Liver (tissue), 9 donors: ENCODE results near the gene DGCR2. TPM values are rescaled to one million over a fixed set of nuclear protein-coding genes. Genes with fewer than 3 reads are reported as not detected.

Experiments used
- DNase-seq: peaks from one replicate; pipeline ENCODE4 v3.0.0-alpha.2; 2017; ENCODE audit warnings: low spot score
- H3K27ac ChIP-seq, 2 donors: one replicate each; pipeline ENCODE4 v1.7.0; 2013; ENCODE audit warnings: inconsistent platforms in 2 of 2, low read length in 2 of 2, control low read depth in 1 of 2, low read depth in 1 of 2, mild to moderate bottlenecking in 1 of 2
- H3K27me3 ChIP-seq, 4 donors: one replicate each; pipeline versions ENCODE4 v1.6.1 to v1.7.0; 2013; ENCODE audit warnings: low read length in 3 of 4, inconsistent platforms in 1 of 4, mild to moderate bottlenecking in 1 of 4, moderate library complexity in 1 of 4; ENCODE audit not compliant: control insufficient read depth in 4 of 4, insufficient read depth in 4 of 4
- H3K36me3 ChIP-seq, 4 donors: one replicate each; pipeline versions ENCODE4 v1.6.1 to v1.7.0; 2013; ENCODE audit warnings: low read length in 3 of 4, mild to moderate bottlenecking in 3 of 4, low read depth in 1 of 4, moderate library complexity in 1 of 4; ENCODE audit not compliant: control insufficient read depth in 4 of 4, insufficient read depth in 3 of 4
- H3K4me1 ChIP-seq, 4 donors: one replicate each; pipeline versions ENCODE4 v1.6.1 to v1.7.0; 2013; ENCODE audit warnings: low read length in 3 of 4, mild to moderate bottlenecking in 3 of 4, moderate library complexity in 1 of 4; ENCODE audit not compliant: control insufficient read depth in 4 of 4, insufficient read depth in 4 of 4
- H3K4me3 ChIP-seq, 3 donors: one replicate each; pipeline versions ENCODE4 v1.6.1 to v1.7.0; 2013; ENCODE audit warnings: low read length in 3 of 3, control low read depth in 1 of 3, low read depth in 1 of 3, mild to moderate bottlenecking in 1 of 3
- H3K9ac ChIP-seq, 2 donors: one replicate each; pipeline ENCODE4 v1.7.0; 2013; ENCODE audit warnings: low read length in 2 of 2, mild to moderate bottlenecking in 2 of 2, moderate library complexity in 2 of 2, control low read depth in 1 of 2, low read depth in 1 of 2
- H3K9me3 ChIP-seq, 4 donors: one replicate each; pipeline versions ENCODE4 v1.6.1 to v1.7.0; 2013; ENCODE audit warnings: low read length in 3 of 4; ENCODE audit not compliant: control insufficient read depth in 4 of 4
- CTCF ChIP-seq: fragments of 150-350 bp; IDR thresholded peaks from 2 replicates; pipeline ENCODE4 v1.5.1; 2017; ENCODE audit warnings: improper control_type of control experiment, low read depth, low read length; ENCODE audit not compliant: missing input control
- EGR1 ChIP-seq, 2 donors: IDR thresholded peaks; 2 replicates each; pipeline ENCODE4 v1.6.1; 2016 to 2018; ENCODE audit warnings: antibody characterized with exemption in 2 of 2, low read depth in 2 of 2
- FOXA1 ChIP-seq: IDR thresholded peaks from 2 replicates; pipeline ENCODE4 v1.6.1; 2016; ENCODE audit warnings: antibody characterized with exemption
- FOXA2 ChIP-seq: IDR thresholded peaks from 2 replicates; pipeline ENCODE4 v1.6.1; 2016; ENCODE audit warnings: antibody characterized with exemption
- GABPA ChIP-seq, 2 donors: IDR thresholded peaks in 1 of 2; conservative IDR thresholded peaks in 1 of 2; 2 replicates each; pipeline ENCODE4 v1.6.1; 2016; ENCODE audit warnings: antibody characterized with exemption in 2 of 2, mild to moderate bottlenecking in 1 of 2, moderate library complexity in 1 of 2
- HNF4A ChIP-seq, 2 donors: conservative IDR thresholded peaks; 2 replicates each; pipeline ENCODE4 v1.6.1; 2016; ENCODE audit warnings: antibody characterized with exemption in 2 of 2, mild to moderate bottlenecking in 2 of 2
- HNF4G ChIP-seq: IDR thresholded peaks from 2 replicates; pipeline ENCODE4 v1.6.1; 2016; ENCODE audit warnings: antibody characterized with exemption
- JUND ChIP-seq, 2 donors: IDR thresholded peaks; 2 replicates each; pipeline ENCODE4 v1.6.1; 2016; ENCODE audit warnings: antibody characterized with exemption in 2 of 2
- MAX ChIP-seq: IDR thresholded peaks from 2 replicates; pipeline ENCODE4 v1.6.1; 2016; ENCODE audit warnings: antibody characterized with exemption
- NR2F2 ChIP-seq: IDR thresholded peaks from 2 replicates; pipeline ENCODE4 v1.6.1; 2016; ENCODE audit warnings: antibody characterized with exemption
- RAD21 ChIP-seq, 2 donors: IDR thresholded peaks; 2 replicates each; pipeline ENCODE4 v1.6.1; 2016; ENCODE audit warnings: antibody characterized with exemption in 2 of 2, mild to moderate bottlenecking in 2 of 2
- REST ChIP-seq: IDR thresholded peaks from 2 replicates; pipeline ENCODE4 v1.6.1; 2016; ENCODE audit warnings: antibody characterized with exemption, mild to moderate bottlenecking
- RXRA ChIP-seq, 2 donors: IDR thresholded peaks; 2 replicates each; pipeline ENCODE4 v1.6.1; 2017 to 2018; ENCODE audit warnings: antibody characterized with exemption in 2 of 2, mild to moderate bottlenecking in 1 of 2
- SP1 ChIP-seq: IDR thresholded peaks from 2 replicates; pipeline ENCODE4 v1.6.1; 2018; ENCODE audit warnings: antibody characterized with exemption, mild to moderate bottlenecking
- TAF1 ChIP-seq: conservative IDR thresholded peaks from 2 replicates; pipeline ENCODE4 v1.6.1; 2016; ENCODE audit warnings: antibody characterized with exemption, mild to moderate bottlenecking
- YY1 ChIP-seq: IDR thresholded peaks from 2 replicates; pipeline ENCODE4 v1.6.1; 2016; ENCODE audit warnings: antibody characterized with exemption, mild to moderate bottlenecking
- ZBTB33 ChIP-seq: IDR thresholded peaks from 2 replicates; pipeline ENCODE4 v1.6.1; 2016; ENCODE audit warnings: antibody characterized with exemption
- WGBS: extraction: QIAGEN DNeasy Blood & Tissue Kit; methylation state at CpG from one replicate; pipeline ENCODE4 v1.1.7; 2013; 5-methylcytosine and 5-hydroxymethylcytosine counted together
- polyA plus RNA-seq, 2 donors: library from polyadenylated mRNA; stranded (reverse) in 1 of 2; unstranded in 1 of 2; fragments of 200-250 nt in 1 of 2; fragments of >200 nt in 1 of 2; fragmentation: Nextera tagmentation in 1 of 2; extraction: Ambion mirVana in 1 of 2; gene quantifications; one replicate each; pipeline versions ENCODE4 v1.2.1 to v1.2.3, GENCODE V29; 2013 to 2015
- total RNA-seq, 2 donors: library from RNA; depleted of rRNA; stranded (reverse); fragments of >200 nt; gene quantifications; one replicate each; pipeline ENCODE4 v1.2.3, GENCODE V29; 2014
- TF ChIP-seq, protein P1 (sequence below): IDR thresholded peaks from 2 replicates; pipeline ENCODE4 v1.6.1; 2016; ENCODE audit warnings: antibody characterized with exemption
- donor health status: healthy.
- donor health status: healthy.
- donor health status: healthy.
- donor health status: healthy.
- donor health status: healthy.

The DGCR2 gene
- total and polyA plus RNA-seq, 4 donors: 11.2 to 30.0 (median 21.1) TPM

DNA sequence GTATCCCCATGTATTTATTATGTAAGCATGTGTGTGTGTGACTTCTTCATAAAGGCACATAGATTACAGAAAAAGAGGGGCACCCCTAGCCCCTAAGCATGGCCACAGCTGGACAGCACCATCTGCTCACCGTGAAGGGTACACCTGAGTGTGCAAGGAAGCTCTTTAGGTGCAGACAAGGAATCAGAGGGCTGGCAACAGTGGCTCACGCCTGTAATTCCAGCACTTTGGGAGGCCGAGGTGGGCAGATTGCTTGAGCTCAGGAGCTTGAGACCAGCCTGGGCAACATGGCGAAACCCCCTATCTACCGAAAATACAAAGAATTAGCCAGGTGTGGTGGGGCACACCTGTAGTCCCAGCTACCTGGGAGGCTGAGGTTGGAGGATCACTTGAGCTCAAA is 56.3 kb downstream of the DGCR2 start:
- DNase-seq: no peak
- Histone ChIP-seq H3K9me3 (no peaks in the 10 kb centered on the region), H3K9ac (no peak overlapping the region), H3K4me1 (peaks cover 2 to 28% (median 16%) of the 10 kb centered on the region in 4 donors), H3K36me3 (peaks cover 12 to 36% (median 33%) of the 10 kb centered on the region in 4 donors), H3K27me3 (no peaks in the 10 kb centered on the region), H3K4me3 (no peak overlapping the region), H3K27ac (no peak overlapping the region)
- TF ChIP-seq HNF4A (conservative IDR thresholded peaks at IDR 0.05) (no peak), TAF1 (no peak), HNF4G (no peak), EGR1 (IDR thresholded peaks at IDR 0.05; ENCODE audit: low read depth in 2 of 2) (no peak), GABPA (IDR thresholded peaks at IDR 0.05 in 1 of 2, conservative IDR thresholded peaks at IDR 0.05 in 1 of 2) (no peak), NR2F2 (no peak), CTCF (no peak), FOXA1 (no peak), ZBTB33 (no peak)
- 96% methylated on average over 5 of the region's 5 CpGs for WGBS

- Histone ChIP-seq H3K4me1 (peaks cover 2 to 22% (median 13%) of the 10 kb centered on the region in 4 donors), H3K4me3 (no peak overlapping the region), H3K27ac (no peak overlapping the region), H3K9ac (no peak overlapping the region), H3K27me3 (no peaks in the 10 kb centered on the region), H3K36me3 (peaks cover 12 to 42% (median 36%) of the 10 kb centered on the region in 4 donors), H3K9me3 (no peaks in the 10 kb centered on the region)
- 95% methylated on average over 8 of the region's 8 CpGs for WGBS
- TF ChIP-seq JUND (IDR thresholded peaks at IDR 0.05) (no peak), HNF4G (no peak), FOXA2 (no peak), SP1 (no peak), EGR1 (IDR thresholded peaks at IDR 0.05; ENCODE audit: low read depth in 2 of 2) (no peak), ZBTB33 (no peak), CTCF (no peak), MAX (no peak), FOXA1 (no peak), NR2F2 (no peak), HNF4A (conservative IDR thresholded peaks at IDR 0.05) (no peak), RXRA (IDR thresholded peaks at IDR 0.05) (no peak), YY1 (no peak), GABPA (IDR thresholded peaks at IDR 0.05 in 1 of 2, conservative IDR thresholded peaks at IDR 0.05 in 1 of 2) (no peak), REST (no peak), RAD21 (IDR thresholded peaks at IDR 0.05) (no peak), TAF1 (no peak)
- TF ChIP-seq, protein P1, sequence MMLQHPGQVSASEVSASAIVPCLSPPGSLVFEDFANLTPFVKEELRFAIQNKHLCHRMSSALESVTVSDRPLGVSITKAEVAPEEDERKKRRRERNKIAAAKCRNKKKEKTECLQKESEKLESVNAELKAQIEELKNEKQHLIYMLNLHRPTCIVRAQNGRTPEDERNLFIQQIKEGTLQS: no peak
- DNase-seq: no peak
These were observed 56.8 kb downstream of the DGCR2 start for GRCh38 chr22:19065298-19065859.
